HG03439 (cell line): ENCODE results near the gene TMEM132C.
"Not testable (repeated sequence)": the region's sequence is repeated elsewhere in the genome, so short reads cannot be mapped to it uniquely, and the experiment has no call there.

Experiments used
- ATAC-seq: cut with Tn5 transposase; IDR thresholded peaks from one replicate; pipeline ENCODE4 v1.9.1; 2021; ENCODE audit warnings: mild to moderate bottlenecking, moderate library complexity; ENCODE audit not compliant: unreplicated experiment

TMEM132C gene

GRCh38 chr12:128463881-128464280 lies 196.9 kb downstream of the TMEM132C start:
- no peak for ATAC-seq

GRCh38 chr12:128467882-128468281 lies 200.9 kb downstream of the TMEM132C start:
- no peak for ATAC-seq

GRCh38 chr12:128468926-128469325 lies 202.0 kb downstream of the TMEM132C start:
- no peak for ATAC-seq

- no peak for ATAC-seq
These were observed 204.5 kb downstream of the TMEM132C start for GRCh38 chr12:128471491-128471890.

GRCh38 chr12:128474916-128475315 lies 207.9 kb downstream of the TMEM132C start:
- ATAC-seq, result no peak

- no peak for ATAC-seq
These were observed 209.3 kb downstream of the TMEM132C start for GRCh38 chr12:128476266-128476665.

GRCh38 chr12:128483526-128484255 lies 216.7 kb downstream of the TMEM132C start:
- ATAC-seq, result no peak

GRCh38 chr12:128497376-128497775 lies 230.4 kb downstream of the TMEM132C start:
- ATAC-seq, result not testable (repeated sequence)

- ATAC-seq, result no peak
These were observed 240.5 kb downstream of the TMEM132C start for GRCh38 chr12:128507470-128507869.

- no peak for ATAC-seq
These were observed 242.2 kb downstream of the TMEM132C start for GRCh38 chr12:128509170-128509569.

GRCh38 chr12:128510511-128510910 lies 243.5 kb downstream of the TMEM132C start:
- ATAC-seq, result no peak

- no peak for ATAC-seq
These were observed 246.4 kb downstream of the TMEM132C start for GRCh38 chr12:128513331-128513730.

GRCh38 chr12:128513831-128514230 lies 246.9 kb downstream of the TMEM132C start:
- no peak for ATAC-seq

- ATAC-seq, result no peak
These were observed 251.7 kb downstream of the TMEM132C start for GRCh38 chr12:128518644-128519043.

- ATAC-seq, result no peak
These were observed 252.5 kb downstream of the TMEM132C start for GRCh38 chr12:128519426-128519825.

- no peak for ATAC-seq
These were observed 255.0 kb downstream of the TMEM132C start for GRCh38 chr12:128521981-128522380.

GRCh38 chr12:128524439-128524838 lies 257.5 kb downstream of the TMEM132C start:
- ATAC-seq, result no peak

GRCh38 chr12:128531170-128531569 lies 264.2 kb downstream of the TMEM132C start:
- ATAC-seq, result no peak

- no peak for ATAC-seq
These were observed 267.9 kb downstream of the TMEM132C start for GRCh38 chr12:128534906-128535305.

- ATAC-seq, result no peak
These were observed 269.8 kb downstream of the TMEM132C start for GRCh38 chr12:128536810-128537209.

- ATAC-seq, result no peak
These were observed 270.7 kb downstream of the TMEM132C start for GRCh38 chr12:128537668-128538067.

- no peak for ATAC-seq
These were observed 275.9 kb downstream of the TMEM132C start for GRCh38 chr12:128542844-128543243.

- ATAC-seq, result no peak
These were observed 276.5 kb downstream of the TMEM132C start for GRCh38 chr12:128543460-128543859.
